Posterior vena cava (tissue), 2 donors: ENCODE results near the gene SYNC. TPM values are rescaled to one million over a fixed set of nuclear protein-coding genes. Genes with fewer than 3 reads are reported as not detected.
"Not testable (repeated sequence)": the region's sequence is repeated elsewhere in the genome, so short reads cannot be mapped to it uniquely, and the experiment has no call there.

Experiments used
- DNase-seq: peaks from one replicate; pipeline ENCODE4 v3.0.0-alpha.2; 2020; ENCODE audit warnings: low spot score
- intact Hi-C, 2 donors: fragments of 100-400 bp; cut with DNase I; formaldehyde crosslinking; loops; one replicate each; pipeline versions ENCODE4 v1.14.1 to v1.14.2; 2022 to 2023
- total RNA-seq, 2 donors: library from RNA; stranded (reverse); fragmentation: NEBNext Ultra II Directional; extraction: Animal tissue kit (Norgen Biotek cat#: 25700); gene quantifications; one replicate each; pipeline ENCODE4 v1.2.1, GENCODE V29; 2021
- donor health status: DM: yes; HTN: yes; CAD: no.
- donor health status: DM: yes; HTN: yes; CAD: no.

Gene SYNC
- total RNA-seq, 2 donors from 2014 or later, result 57.5 to 102 TPM

DNA sequence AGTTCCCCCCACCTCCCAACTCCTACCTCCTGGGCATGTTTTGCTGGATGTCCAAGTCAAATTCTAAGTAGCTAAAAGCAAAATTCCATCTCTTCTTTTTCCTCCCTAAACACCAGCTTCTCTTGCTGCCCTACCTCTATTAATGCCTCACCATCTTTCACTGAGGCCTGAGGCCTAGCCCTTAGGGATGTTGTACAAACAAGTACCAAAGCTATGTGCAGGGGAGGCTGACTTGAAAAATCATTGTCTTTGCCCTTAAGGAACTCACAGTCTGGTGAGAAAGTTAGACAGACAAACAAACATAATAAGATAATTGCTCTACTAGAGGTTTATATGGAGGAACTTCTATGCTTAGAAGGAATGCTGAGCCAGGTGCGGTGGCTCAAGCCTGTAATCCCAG, 25.3 kb upstream of the SYNC start:
- DNase-seq, result no peak
- intact Hi-C loops, result no loop called here

DNA sequence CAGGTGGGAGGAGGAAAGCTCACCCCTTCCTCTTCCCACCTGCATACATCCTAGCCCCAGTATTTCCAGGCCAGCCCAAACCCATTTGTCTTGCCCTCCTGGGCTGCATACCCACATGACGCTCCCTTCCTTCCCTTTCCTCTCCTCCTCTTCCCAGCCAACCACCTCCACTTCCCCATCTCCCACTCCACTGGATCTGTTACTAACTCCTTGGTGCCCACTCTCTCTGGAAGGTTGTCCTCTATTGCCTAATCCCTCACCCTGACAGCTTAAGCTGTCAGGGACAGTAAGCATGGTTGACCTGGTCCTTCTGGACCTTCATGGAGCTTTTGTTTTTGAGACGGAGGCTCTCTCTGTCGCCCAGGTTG, 23.0 kb upstream of the SYNC start:
- DNase-seq, result no peak
- intact Hi-C loops, result no loop called here

DNA sequence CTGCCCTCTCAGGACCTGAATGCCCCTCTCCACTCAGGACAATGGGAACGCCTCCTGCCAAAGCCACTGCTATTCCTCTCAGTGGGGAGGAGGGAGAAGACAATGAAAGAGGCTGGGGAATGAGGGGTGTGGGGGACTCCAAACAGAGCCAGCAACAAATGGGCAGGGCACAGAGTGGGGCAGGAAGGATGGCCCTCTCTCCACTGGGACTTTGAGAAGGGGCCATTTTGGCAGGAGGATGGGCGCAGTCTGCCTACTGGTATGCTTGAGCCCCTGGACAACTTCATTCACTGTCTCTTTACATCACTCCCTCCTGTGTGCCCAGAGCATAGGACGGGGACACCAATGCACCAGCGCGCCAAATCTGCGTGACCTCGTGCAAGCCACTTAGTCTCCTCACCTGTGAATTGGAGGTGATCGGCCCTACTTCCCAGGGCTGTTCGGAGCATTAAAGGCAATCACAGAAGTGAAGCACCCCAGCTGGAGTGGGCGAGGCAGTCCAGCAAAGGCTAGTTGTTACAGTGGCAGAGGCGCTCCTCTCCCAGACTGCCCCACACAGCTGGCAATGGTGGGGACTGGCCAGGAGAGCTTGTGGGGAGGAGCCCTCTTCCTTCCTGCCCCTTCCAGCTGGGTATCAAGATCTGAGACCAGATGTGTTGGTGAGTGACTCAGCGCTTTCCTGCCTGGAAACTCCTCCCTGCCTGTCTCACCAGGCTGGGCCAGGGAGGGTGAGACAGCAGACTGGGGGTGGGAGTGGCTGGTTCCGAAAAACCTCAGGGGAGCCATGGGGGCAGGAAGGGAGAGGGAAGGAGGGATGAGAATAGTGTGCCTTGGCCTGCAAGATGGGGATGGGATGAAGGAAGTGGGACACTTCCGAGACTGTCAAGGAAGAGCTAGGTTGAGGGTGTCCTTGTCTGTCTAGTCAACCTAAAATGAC, 22.4 kb upstream of the SYNC start:
- intact Hi-C loops, result no loop called here
- peak; percentile 85 for DNase-seq

DNA sequence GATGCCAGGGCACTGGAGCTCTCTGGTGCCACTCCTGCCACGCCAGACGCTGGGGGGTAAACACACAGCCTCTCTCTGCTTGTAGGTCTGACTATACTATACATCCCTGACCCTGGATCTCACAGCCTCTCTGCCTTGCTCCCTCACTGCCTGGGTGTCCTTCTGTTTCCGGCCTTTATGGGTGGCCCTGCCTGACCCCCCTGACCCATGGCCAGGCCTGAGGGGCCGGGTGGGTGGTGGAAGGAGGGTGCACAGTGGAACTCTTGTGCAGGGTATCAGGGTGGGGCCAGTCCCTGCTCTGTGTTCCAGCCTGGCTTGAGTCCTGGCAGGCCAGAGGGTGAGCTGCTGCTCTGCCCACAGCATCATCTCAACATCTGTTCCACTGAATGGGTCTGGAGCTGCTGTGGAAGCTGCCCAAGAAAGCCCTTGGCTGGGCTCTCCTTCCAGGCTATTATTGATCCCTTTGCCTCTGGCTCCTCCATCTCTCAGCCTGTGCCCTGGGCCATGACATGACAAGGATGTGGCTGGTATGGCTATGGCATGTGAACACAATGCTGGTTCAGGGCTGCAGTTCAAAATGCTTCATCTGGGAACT, 17.2 kb upstream of the SYNC start:
- intact Hi-C loops, result loop anchor here in 1 of 2 donors (5.0 kb wide), 1 partner anchor 38 kb away; no protein-coding TSS in a partner anchor
- no peak for DNase-seq

DNA sequence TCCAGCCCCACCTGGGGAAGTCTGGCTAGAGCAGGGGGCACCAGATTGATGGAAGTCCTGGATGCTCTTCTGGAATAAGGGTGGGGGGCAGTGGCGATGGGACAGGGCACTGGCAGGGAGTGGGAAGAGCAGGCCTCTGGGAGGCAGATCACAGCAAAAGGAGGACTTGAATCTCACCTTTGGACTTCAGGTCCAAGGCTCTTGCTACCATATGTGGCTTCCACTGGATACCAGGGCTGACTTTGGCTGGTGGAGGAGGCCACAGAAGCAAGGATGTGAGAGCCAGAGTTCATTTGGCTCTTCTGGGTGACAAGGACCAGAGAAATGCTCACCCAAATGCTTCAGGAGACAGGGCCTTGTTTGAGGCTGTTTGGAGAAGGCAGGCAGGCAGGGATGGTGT, 16.0 kb upstream of the SYNC start:
- no peak for DNase-seq
- intact Hi-C loops, result loop anchor here in 1 of 2 donors (5.0 kb wide), 1 partner anchor 39 kb away; no protein-coding TSS in a partner anchor

DNA sequence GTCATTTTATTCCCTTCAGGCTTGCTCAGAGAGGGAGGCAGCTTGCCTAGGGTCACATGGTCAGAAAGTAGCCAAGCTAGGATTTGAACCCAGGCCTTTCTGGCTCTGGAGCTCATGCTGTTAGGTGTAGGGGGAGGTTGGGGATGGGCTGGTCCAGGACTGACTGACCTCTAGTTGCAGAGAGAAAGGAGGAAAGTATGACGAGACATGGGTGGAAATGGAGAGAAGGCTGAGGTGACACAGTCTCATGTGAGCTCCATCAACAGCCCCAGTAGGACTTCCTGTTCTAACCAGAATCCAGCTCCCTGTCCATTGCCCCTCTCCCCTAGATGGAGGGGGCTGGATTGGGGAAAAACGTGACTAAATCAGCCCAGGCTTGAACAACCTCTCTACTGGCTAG, 15.5 kb upstream of the SYNC start:
- intact Hi-C loops, result loop anchor here in 1 of 2 donors (5.0 kb wide), 1 partner anchor 39 kb away; no protein-coding TSS in a partner anchor
- DNase-seq, result no peak

DNA sequence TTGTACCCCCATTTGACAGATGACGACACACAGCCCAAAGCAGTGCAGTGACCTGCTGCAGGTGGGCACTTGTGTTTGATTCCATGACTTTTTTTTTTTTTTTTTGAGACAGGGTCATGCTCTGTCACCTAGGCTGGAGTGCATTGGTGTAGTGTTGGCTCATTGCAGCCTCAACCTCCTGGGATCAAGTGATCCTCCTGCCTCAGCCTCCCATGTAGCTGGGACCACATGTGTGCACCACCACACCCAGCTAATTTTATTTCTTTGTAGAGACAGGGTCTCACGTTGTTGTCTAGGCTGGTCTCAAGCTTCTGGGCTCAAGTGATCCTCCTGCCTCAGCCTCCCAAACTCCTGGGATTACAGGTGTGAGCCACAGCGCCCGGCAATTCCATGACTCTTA, 14.9 kb upstream of the SYNC start:
- intact Hi-C loops, result loop anchor here in 1 of 2 donors (5.0 kb wide), 1 partner anchor 40 kb away; no protein-coding TSS in a partner anchor

DNA sequence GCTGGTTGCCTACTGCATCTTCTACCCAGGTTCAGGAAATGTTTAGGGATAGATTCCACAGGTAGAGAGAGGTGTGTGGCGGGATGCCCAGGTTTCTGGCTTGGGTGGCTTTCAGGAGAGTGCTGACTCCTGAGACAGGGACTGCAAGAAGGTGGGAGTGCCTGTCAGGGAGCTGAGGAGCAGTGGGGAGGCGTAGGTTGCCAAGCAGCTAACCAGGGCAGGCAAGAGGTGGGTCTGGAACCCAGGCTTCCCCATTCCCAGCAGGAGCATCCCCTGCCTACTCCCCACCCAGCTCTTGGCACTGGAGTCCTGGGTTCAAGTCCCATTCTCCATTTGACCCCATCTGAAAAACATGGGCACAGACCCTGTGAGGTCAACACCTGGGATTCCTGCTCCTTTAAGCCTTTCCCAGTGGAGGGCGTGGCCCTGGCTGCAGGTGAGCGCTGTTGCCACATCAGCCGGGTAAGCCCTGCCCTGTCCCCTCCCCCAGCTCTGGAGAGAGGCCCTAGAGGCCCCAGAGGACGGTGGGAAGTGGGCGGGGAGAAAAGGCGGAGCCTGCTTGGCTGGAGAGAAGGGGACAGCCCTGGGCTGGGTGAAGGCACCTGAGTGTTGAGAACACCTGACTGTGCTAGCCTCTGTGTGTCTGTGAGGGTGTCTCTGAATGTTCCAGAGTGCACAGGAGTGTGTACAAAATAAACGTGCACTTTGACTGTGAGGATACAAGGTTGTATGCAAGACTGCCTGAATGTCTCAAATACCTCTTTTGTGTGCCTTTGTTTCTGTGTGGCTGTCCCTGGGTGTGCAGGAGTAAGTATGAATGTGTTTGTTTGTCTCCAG, 14.0 kb upstream of the SYNC start:
- DNase-seq, result no peak
- intact Hi-C loops, result loop anchor here in 1 of 2 donors (5.0 kb wide), 1 partner anchor 41 kb away; no protein-coding TSS in a partner anchor

More for the DNA sequence above, 14.9 kb upstream of the SYNC start:
- no peak for DNase-seq

DNA sequence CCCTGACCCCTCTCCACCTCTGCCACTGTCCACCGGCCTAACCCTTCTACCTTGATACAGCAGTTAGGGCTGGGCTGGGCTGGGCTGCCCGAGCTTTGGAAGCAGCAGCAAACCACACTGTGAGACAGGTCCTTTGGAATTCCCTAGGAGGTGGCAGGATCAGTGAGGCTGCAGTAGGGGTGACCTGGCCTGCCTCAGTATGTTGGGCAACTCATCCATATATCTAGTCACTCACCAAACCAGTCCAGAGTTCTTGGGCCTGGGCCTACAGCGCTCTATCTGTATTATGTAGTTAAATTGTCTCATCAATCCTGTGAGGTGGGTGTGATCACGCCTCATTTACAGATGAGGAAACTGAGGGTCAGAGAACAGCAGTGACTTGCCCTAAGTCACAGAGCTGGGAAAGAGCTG, 13.3 kb upstream of the SYNC start:
- DNase-seq, result no peak
- intact Hi-C loops, result loop anchor here in 1 of 2 donors (5.0 kb wide), 1 partner anchor 41 kb away; no protein-coding TSS in a partner anchor

DNA sequence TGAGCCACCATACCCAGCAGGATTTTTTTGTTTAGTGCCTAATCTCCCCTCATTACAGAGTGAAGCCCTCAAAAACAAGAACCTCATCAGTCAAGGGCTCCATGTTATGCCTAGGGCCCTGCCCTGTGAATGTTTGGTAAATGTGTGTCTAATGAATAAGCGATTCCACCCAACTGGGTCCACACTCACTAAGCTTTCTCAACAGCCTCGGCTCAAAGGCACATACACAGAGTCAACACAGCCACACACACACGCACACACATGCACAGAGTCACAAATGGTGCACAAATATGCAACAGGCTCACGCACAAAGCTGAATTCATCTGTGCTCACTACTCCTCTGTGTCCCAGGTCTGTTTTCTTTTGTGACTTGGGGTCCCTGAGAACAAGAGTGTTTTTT, 11.7 kb upstream of the SYNC start:
- no peak for DNase-seq
- intact Hi-C loops, result loop anchor here (5.0 kb wide), 2 partner anchors 58 to 158 kb away; partner anchors contain the start of gene FNDC5 (in 1 of the 2)

DNA sequence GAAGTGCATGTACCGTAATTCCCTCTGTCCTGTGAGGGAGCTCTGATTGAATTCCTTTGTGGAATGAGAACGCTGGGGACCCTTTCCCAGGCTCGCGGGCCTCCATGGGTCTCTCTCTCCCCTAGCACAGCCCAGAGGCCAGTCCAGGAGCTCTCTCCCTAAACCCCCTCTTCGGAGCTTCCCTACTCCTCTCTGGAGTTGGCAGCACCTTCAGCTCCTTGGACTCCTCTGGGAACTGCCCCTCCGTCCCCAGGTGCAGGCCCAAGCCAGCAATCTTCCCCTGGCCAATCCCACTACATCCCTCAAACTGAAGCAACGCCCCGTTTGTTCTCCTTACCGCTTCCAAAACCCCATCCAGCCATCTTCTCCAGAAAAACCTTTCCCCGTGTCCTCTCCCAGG, 10.5 kb upstream of the SYNC start:
- DNase-seq, result no peak
- intact Hi-C loops, result loop anchor here (5.0 kb wide), 2 partner anchors 59 to 159 kb away; partner anchors contain the start of gene FNDC5 (in 1 of the 2)

DNA sequence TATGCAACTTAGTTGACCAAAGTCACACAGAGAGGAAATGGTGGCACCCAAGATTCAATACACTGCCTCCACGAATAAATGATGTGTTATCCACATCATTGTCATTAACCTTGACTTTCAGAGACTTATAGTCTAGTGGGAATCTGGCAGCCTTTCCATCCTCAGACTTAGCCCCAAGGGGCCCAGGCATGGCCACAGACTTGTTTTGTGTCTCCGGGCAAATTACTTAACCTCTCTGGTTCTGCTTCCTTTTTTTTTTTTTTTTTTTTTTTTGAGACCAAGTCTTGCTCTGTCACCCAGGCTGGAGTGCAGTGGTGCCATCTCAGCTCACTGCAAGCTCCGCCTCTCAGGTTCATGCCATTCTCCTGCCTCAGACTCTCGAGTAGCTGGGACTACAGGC, 8.7 kb upstream of the SYNC start:
- DNase-seq, result not testable (repeated sequence)
- intact Hi-C loops, result loop anchor here (5.0 kb wide), 2 partner anchors 61 to 161 kb away; partner anchors contain the start of gene FNDC5 (in 1 of the 2)

DNA sequence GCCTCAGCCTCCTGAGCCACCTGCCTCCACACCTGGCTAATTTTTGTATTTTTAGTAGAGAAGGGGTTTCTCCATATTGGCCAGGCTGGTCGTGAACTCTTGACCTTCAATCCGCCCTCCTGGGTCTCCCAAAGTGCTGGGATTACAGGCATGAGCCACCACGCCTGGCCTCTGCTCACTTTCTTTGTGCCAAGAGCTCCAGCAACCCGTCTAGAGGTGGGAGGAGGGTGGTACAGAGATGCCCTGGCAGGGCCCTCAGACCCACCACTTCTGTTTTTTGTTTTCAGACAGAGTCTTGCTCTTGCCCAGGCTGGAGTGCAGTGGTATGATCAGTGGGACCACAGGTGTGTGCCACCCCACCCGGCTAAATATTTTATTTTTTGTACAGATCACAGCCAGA, 6.9 kb upstream of the SYNC start:
- no peak for DNase-seq
- intact Hi-C loops, result no loop called here

DNA sequence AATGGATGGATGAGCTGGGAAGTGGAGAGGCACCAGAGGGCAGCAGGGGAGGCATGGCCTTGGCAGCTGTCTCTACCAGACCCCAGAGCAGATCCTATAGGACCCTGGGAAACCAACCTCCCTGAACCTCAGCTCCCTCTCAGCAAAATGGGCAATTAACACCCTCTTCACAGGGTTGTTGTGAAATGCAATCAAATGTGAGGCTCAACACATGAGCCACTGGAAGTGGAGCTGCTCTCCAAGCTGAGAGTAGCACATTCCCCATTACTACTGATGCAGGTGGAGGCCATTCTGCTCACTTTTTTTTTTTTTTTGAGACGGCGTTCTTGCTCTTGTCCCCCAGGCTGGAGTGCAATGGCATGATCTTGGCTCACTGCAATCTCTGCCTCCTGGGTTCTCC, 6.5 kb upstream of the SYNC start:
- intact Hi-C loops, result no loop called here
- no peak for DNase-seq

DNA sequence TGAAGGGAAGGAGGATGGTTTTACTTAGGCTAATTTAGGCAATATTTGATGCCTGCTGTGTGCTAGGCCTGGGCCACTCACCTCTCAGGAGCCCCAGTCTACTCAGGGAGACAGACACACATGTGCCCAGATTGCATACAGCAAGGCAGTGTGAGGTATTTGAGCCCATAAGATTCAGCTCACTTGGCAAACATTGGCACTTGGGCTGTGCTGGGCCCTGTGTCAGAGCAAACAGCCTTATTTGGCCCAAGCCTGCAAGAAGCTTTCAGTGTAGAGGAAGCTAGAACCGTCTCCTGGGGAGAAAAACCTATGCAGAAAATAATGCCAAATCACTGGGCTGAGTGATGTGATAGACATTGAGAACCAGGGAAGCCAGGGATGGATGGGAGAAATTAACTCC, 3.9 kb upstream of the SYNC start:
- peak; percentile 34 for DNase-seq
- intact Hi-C loops, result no loop called here

DNA sequence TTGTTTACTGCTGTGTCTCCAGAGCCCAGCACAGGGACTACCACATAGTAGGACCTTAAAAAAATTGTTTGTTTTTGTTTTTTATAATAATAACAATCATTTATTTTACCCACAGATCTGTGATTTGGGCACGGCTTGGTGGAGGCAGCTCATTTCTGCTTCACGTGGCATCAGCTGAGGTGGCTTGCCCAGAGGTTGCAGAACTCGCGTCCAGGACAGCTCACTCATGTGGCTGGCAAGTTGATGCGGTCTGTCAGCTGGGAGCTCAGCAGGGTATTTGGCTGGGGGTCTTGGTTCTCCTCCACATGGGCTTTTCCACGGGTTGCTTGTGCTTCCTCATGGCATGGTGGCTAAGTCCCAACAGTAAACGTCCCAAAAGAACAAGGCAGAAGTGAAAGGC, 2.9 kb upstream of the SYNC start:
- peak; percentile 37 for DNase-seq
- intact Hi-C loops, result no loop called here

DNA sequence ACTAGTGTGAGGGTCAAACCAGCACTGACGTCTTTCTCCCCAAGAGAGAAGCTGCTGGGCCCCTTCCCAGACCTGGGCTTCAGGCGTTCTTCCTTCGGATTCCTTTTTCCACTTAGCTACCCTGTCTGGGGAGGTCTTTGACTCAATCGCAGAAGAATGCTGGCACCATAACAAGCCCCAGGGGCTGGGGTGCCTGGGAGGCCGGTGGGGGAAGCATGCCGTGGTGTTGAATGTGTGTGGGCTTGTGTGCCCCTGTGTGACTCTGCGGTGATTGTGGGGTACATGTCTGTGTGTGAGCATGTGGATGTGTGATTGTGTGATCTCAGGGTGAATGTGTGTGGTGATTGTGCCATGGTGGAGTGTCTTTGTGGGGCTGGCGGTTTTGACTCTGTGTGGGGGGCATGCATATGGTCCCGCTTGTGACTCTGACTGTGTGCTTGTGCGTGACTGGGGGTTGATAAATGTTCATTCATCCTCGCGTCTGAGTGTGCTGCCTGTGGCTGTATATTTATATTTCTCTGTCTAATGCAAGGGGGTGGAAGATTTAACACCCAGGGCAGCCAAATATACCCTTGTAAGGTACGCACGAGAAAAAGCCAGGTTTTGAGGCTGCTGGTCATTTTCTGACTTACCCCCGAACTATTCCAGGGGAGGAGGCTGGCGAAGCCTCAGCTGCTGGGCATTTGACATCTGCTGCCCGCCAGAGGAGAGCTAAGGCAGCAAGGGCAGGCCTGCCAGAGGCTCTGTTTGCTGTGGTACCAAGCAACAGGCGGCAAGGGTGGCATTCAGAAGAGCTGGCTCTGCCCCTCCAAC, 1.1 kb upstream of the SYNC start:
- intact Hi-C loops, result no loop called here

DNA sequence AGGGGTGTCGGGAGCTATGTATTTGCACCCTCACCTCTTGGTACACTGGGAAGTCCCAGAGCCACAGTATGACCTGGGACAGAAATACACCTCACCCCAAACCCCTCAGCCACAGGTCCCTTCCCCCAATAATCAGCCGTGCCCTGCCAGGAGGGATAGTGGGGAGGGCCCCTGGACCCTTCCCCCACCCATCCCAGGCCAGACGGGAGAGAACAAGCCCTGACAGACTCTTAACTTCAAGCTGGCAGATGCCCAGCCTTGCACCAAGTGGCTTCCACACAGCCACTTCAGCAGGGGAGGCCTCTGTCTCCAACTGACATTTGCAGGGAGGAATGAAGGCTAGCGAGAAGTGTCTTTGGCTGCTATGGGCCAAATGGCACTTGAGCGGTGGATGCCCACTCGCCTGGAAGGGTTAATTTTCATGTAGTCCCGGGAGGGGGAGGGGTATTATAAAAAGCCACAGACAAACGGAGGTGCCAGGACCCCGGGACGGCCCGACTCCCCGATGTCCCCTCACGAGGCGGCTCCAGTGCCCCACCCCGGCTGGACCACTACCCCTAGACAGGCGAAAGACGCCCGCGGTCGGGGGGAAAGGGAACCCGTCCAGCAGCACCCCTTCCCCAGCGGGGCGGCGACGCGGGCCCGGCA, 495 bp downstream of the SYNC start:
- peak; percentile 81 for DNase-seq
- intact Hi-C loops, result no loop called here

More for the DNA sequence above, 1.1 kb upstream of the SYNC start:
- peak; percentile 83 for DNase-seq
